Naive B cell (primary cell): ENCODE measurements around the gene LRRC28. TPM values are rescaled to one million over a fixed set of nuclear protein-coding genes. Genes with fewer than 3 reads are reported as not detected.

ENCODE experiments used
- ATAC-seq, 2 donors: fragments of 150-1000 bp; cut with Tn5 transposase; 2 replicates each; pipeline ENCODE4 v1.10.0; 2021; ENCODE audit warnings: low read depth in 2 of 2, mild to moderate bottlenecking in 2 of 2, moderate library complexity in 2 of 2
- DNase-seq: peaks from one replicate; pipeline ENCODE4 v3.0.0; 2022
- H3K27ac Mint-ChIP-seq, 6 donors: one replicate each; pipeline ENCODE4 v1.8.0; 2020 to 2022; ENCODE audit warnings: mild to moderate bottlenecking in 6 of 6, mixed read lengths in 6 of 6, moderate library complexity in 5 of 6, inconsistent platforms in 2 of 6
- H3K27me3 Mint-ChIP-seq, 3 donors: one replicate each; pipeline ENCODE4 v1.8.0; 2021 to 2022; ENCODE audit warnings: mixed read lengths in 3 of 3, mild to moderate bottlenecking in 1 of 3
- H3K36me3 Mint-ChIP-seq, 2 donors: one replicate each; pipeline ENCODE4 v1.8.0; 2020 to 2022; ENCODE audit warnings: mixed read lengths in 2 of 2, inconsistent platforms in 1 of 2, mild to moderate bottlenecking in 1 of 2
- H3K4me1 Mint-ChIP-seq, 3 donors: one replicate each; pipeline ENCODE4 v1.8.0; 2020 to 2022; ENCODE audit warnings: mixed read lengths in 3 of 3, inconsistent platforms in 1 of 3, mild to moderate bottlenecking in 1 of 3, moderate library complexity in 1 of 3
- H3K4me3 Mint-ChIP-seq, 8 donors: one replicate each; pipeline ENCODE4 v1.8.0; 2020 to 2022; ENCODE audit warnings: mild to moderate bottlenecking in 8 of 8, mixed read lengths in 8 of 8, moderate library complexity in 8 of 8, inconsistent platforms in 2 of 8
- H3K9me3 Mint-ChIP-seq, 7 donors: one replicate each; pipeline ENCODE4 v1.8.0; 2020 to 2022; ENCODE audit warnings: mixed read lengths in 7 of 7, mild to moderate bottlenecking in 5 of 7, inconsistent platforms in 2 of 7, moderate library complexity in 1 of 7
- polyA plus RNA-seq, 6 donors: library from polyadenylated mRNA; unstranded; fragments of 300-500 nt; fragmentation: Illumina TruSeq; gene quantifications; one replicate each; pipeline ENCODE4 v1.2.3, GENCODE V29; 2021; ENCODE audit warnings: low read depth in 6 of 6

The LRRC28 gene
- polyA plus RNA-seq, 6 donors from 2014 or later = 20.9 to 41.9 (median 26.9) TPM

GRCh38 chr15:99430881-99431401 is 179.7 kb downstream of the LRRC28 start:
- H3K36me3 Mint-ChIP-seq = no peaks in the 10 kb centered on the region
- DNase-seq (no peak), ATAC-seq (no peak)
- H3K4me1 Mint-ChIP-seq = peaks cover 49 to 71% (median 63%) of the 10 kb centered on the region in 3 donors
- peak overlapping the region in 2 of 6 donors; percentile 13 to 91 for H3K27ac Mint-ChIP-seq
- no peaks in the 10 kb centered on the region for H3K27me3 Mint-ChIP-seq
- no peaks in the 10 kb centered on the region for H3K9me3 Mint-ChIP-seq
- peak overlapping the region in 5 of 8 donors; percentile 6 to 38 (median 22) for H3K4me3 Mint-ChIP-seq

- Mint-ChIP-seq H3K4me3 (peak overlapping the region in 4 of 8 donors; percentile 25 to 73 (median 47)), H3K36me3 (no peaks in the 10 kb centered on the region), H3K4me1 (peaks cover 49 to 64% (median 63%) of the 10 kb centered on the region in 3 donors), H3K9me3 (no peaks in the 10 kb centered on the region), H3K27me3 (no peaks in the 10 kb centered on the region), H3K27ac (peak overlapping the region in 4 of 6 donors; percentile 68 to 91 (median 71))
- DNase-seq (no peak), ATAC-seq (no peak)
Measured at GRCh38 chr15:99431661-99432091, 180.4 kb downstream of the LRRC28 start.

GRCh38 chr15:99432271-99433025 is 181.2 kb downstream of the LRRC28 start:
- ATAC-seq (no peak), DNase-seq (no peak)
- no peaks in the 10 kb centered on the region for H3K36me3 Mint-ChIP-seq
- H3K27me3 Mint-ChIP-seq = no peaks in the 10 kb centered on the region
- peak overlapping the region; percentile 54 to 96 (median 69) for H3K27ac Mint-ChIP-seq
- H3K4me3 Mint-ChIP-seq = peak overlapping the region in 7 of 8 donors; percentile 47 to 78 (median 57)
- no peaks in the 10 kb centered on the region for H3K9me3 Mint-ChIP-seq
- H3K4me1 Mint-ChIP-seq = peaks cover 48 to 66% (median 60%) of the 10 kb centered on the region in 3 donors

- no peaks in the 10 kb centered on the region for H3K36me3 Mint-ChIP-seq
- DNase-seq = peak; percentile 43
- H3K27ac Mint-ChIP-seq = peak overlapping the region; percentile 33 to 95 (median 68)
- H3K9me3 Mint-ChIP-seq = no peaks in the 10 kb centered on the region
- ATAC-seq = peak; percentile 75 to 83
- H3K4me3 Mint-ChIP-seq = peak overlapping the region in 7 of 8 donors; percentile 47 to 78 (median 67)
- no peaks in the 10 kb centered on the region for H3K27me3 Mint-ChIP-seq
- peaks cover 44 to 71% (median 56%) of the 10 kb centered on the region in 3 donors for H3K4me1 Mint-ChIP-seq
Measured at GRCh38 chr15:99433026-99433756, 181.9 kb downstream of the LRRC28 start.

DNA sequence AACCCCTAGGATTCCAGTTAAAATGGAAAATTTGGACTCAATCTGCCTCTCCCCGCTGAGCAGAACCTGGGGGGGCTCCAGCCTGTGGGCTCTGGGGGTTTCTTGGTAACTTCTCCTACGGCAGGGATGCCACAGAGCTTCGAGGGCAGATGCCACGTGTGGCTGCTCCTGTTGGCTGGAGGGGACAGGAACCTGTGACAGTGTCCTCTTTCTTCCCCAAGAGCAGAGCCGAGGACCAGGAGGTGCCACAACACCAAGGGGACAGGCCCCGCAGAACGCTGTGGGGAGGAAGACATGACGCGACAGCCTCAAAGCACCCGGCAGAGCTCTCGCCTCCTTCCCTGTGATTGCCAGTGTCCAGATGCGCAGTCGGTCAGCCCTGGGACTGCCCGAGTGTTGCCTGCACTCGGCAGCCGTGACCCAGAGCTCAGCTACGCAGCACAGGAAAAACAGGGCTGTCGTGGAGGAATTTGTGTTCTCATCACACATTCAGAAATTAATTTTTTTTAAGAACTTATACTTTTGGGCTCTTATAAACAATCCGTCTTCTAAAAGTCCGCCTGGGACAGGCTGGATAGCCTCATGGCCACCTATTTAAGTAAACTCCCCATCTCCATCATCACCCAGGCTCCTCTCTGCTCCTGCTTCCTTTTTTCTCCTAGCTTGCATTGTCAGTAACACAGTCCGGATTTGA is 182.6 kb downstream of the LRRC28 start:
- H3K4me1 Mint-ChIP-seq = peaks cover 42 to 76% (median 53%) of the 10 kb centered on the region in 3 donors
- DNase-seq = no peak
- no peak for ATAC-seq
- H3K27ac Mint-ChIP-seq = peak overlapping the region; percentile 59 to 95 (median 68)
- H3K4me3 Mint-ChIP-seq = peak overlapping the region in 7 of 8 donors; percentile 51 to 83 (median 70)
- no peaks in the 10 kb centered on the region for H3K27me3 Mint-ChIP-seq
- H3K36me3 Mint-ChIP-seq = no peaks in the 10 kb centered on the region
- no peaks in the 10 kb centered on the region for H3K9me3 Mint-ChIP-seq

GRCh38 chr15:99434506-99435112 is 183.3 kb downstream of the LRRC28 start:
- H3K27ac Mint-ChIP-seq = peak overlapping the region in 4 of 6 donors; percentile 39 to 86 (median 62)
- H3K9me3 Mint-ChIP-seq = no peaks in the 10 kb centered on the region
- H3K27me3 Mint-ChIP-seq = no peaks in the 10 kb centered on the region
- no peak for ATAC-seq
- H3K4me1 Mint-ChIP-seq = peaks cover 40 to 79% (median 50%) of the 10 kb centered on the region in 3 donors
- H3K36me3 Mint-ChIP-seq = no peaks in the 10 kb centered on the region
- peak overlapping the region in 7 of 8 donors; percentile 51 to 84 (median 66) for H3K4me3 Mint-ChIP-seq
- DNase-seq = no peak

GRCh38 chr15:99435113-99435695 is 183.9 kb downstream of the LRRC28 start:
- peak; percentile 47 to 53 for ATAC-seq
- Mint-ChIP-seq H3K9me3 (no peaks in the 10 kb centered on the region), H3K4me3 (peak overlapping the region in 7 of 8 donors; percentile 51 to 84 (median 66)), H3K36me3 (no peaks in the 10 kb centered on the region), H3K27ac (peak overlapping the region in 5 of 6 donors; percentile 4 to 70 (median 57)), H3K4me1 (peaks cover 40 to 73% (median 55%) of the 10 kb centered on the region in 3 donors), H3K27me3 (no peaks in the 10 kb centered on the region)
- no peak for DNase-seq

DNA sequence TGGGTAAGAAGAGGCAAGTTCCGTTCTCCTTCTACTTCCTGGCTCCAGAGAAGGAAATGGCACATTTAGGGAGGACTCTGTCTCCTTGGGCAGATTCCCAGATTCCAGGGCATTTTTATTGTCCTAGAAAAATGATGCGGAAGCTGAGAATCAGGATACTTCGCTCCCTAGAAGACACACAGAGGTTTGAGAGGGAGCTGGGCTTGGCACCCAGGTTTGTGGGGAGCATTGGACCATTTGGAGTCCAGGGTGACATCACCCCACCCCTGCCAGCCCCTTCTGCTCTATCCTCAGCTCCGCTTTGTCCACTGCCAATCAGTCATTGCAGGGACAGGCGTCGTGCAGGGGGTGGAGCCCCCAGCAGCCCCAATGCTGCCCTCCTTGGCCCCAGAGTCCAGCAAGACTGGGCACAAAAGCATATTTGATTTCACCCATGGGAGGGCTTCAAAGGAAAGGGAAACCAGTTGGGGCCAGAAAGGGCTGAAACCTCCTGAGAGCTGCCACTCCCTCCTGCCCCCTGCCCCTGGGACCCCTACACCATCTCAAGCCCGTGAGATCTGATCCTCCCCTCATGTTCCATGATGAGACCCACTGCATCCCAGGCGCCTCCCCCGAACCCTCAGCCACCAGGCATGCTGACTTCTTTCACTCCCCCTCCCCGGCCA is 184.7 kb downstream of the LRRC28 start:
- Mint-ChIP-seq H3K9me3 (no peaks in the 10 kb centered on the region), H3K27me3 (no peaks in the 10 kb centered on the region), H3K27ac (peak overlapping the region in 2 of 6 donors; percentile 63 to 66), H3K4me1 (peaks cover 40 to 71% (median 55%) of the 10 kb centered on the region in 3 donors), H3K36me3 (no peaks in the 10 kb centered on the region), H3K4me3 (peak overlapping the region in 1 of 8 donors; percentile 45)
- no peak for DNase-seq
- ATAC-seq = no peak

DNA sequence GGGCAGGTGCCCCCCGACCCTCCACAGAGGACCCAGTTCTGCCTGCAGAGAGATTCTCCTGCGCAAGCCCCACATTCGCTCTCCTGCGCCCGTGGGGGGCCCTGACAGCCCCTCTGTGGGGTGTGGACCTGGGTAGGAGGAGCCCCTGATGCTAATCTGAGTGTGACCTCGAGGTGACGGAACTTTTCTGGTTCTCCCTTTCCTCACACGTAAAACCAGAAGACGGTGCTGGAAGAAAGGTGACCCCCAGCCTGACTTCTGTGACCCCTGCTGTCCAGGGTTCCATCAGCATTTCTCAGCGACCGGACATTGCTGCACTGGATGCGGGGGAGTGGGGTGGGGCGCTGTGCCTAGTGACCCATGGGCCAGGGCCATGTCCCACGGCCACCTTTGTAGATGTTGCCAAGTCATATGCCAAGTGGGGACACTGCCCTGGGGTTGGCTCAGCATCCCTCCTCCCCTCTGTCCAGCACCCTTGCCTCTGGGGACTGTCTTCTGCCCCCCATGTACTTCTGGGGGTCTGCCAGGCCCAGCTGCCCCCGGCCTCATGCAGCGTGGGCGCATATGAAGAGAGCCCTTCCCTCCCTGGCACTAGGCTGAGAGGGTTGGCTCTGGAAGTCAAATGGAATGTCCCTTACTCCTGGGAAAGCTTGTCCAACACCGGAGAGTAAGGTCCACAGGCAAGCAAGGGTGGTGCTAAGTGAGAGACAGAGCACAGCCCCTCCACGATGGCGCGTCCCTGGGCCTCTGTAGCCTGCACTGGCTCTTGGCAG is 185.4 kb downstream of the LRRC28 start:
- H3K4me3 Mint-ChIP-seq = peak overlapping the region in 1 of 8 donors; percentile 22
- no peaks in the 10 kb centered on the region for H3K27me3 Mint-ChIP-seq
- peaks cover 34 to 69% (median 48%) of the 10 kb centered on the region in 3 donors for H3K4me1 Mint-ChIP-seq
- ATAC-seq = no peak
- H3K9me3 Mint-ChIP-seq = no peaks in the 10 kb centered on the region
- H3K36me3 Mint-ChIP-seq = no peaks in the 10 kb centered on the region
- DNase-seq = no peak
- H3K27ac Mint-ChIP-seq = peak overlapping the region in 1 of 6 donors; percentile 16

DNA sequence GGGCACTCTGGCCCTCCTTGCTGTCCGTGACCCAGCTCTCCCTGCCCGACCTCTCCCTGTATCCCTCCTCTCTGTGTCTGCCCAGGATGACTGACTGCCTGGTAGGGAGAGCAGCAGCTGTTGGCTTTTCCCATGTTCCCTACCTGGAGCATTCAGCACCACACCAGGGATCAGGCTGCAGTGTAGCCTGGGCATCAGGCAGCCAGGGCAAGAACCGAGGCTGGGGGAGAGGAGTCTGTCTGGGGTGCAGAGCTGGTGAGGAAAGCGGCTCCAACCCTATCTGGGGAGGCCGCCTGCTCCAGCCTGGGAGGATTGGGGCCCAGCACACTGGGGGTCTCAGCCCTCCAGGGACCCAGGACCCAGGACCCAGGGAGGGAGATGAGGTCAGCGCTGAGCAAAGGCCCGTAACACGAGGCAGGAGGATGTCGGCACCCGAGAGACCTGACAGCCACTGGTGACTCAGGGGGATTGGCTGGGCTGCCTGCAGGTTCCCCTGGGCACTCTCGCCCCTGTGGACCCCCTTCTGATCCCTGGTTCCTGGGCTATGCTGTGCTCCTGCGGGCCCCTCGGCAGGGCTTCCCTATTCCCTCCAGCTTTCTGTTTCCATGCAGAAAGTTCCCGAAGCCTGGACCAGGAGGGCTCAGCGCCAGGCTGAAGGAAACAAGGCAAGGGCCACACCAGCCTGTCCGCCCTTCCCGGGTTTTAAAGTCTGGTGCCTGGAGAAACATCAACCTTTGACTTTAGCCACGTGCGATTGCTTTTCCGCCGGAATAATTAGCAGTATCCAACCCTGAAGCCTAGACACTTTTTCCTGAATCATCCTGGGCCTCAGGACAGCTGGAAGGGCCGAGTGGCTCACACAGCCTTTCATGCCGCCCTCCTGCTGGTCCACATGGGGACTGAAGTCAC is 186.3 kb downstream of the LRRC28 start:
- no peak for DNase-seq
- no peak for ATAC-seq
- Mint-ChIP-seq H3K4me3 (no peak overlapping the region), H3K9me3 (no peaks in the 10 kb centered on the region), H3K27me3 (no peaks in the 10 kb centered on the region), H3K4me1 (peaks cover 34 to 69% (median 48%) of the 10 kb centered on the region in 3 donors), H3K36me3 (no peaks in the 10 kb centered on the region), H3K27ac (peak overlapping the region in 4 of 6 donors; percentile 18 to 69 (median 55))

DNA sequence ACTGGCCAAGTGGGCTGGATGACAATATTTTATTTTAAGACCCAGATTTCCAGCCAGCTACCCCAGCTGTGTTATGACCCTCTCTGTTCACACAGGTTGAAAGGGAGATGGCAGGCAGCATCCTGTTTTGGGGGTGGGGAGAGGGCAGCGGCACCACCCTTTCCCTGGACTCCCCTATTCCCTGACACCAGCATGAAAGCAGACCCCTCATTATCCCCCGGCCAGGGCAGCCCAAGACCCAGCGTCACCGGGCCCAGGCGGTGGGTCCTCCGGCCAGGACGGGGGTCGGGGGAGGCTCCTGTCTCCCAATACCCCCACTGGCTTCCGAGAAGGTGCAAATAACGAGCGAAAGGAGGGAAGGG is 186.9 kb downstream of the LRRC28 start:
- ATAC-seq (no peak), DNase-seq (no peak)
- H3K27me3 Mint-ChIP-seq = no peaks in the 10 kb centered on the region
- no peaks in the 10 kb centered on the region for H3K9me3 Mint-ChIP-seq
- H3K36me3 Mint-ChIP-seq = no peaks in the 10 kb centered on the region
- peak overlapping the region in 3 of 6 donors; percentile 18 to 69 (median 51) for H3K27ac Mint-ChIP-seq
- peaks cover 36 to 71% (median 48%) of the 10 kb centered on the region in 3 donors for H3K4me1 Mint-ChIP-seq
- no peak overlapping the region for H3K4me3 Mint-ChIP-seq
